CD4-positive, alpha-beta memory T cell (primary cell): Measurements from ENCODE around the gene TFDP2. TPM values are rescaled to one million over a fixed set of nuclear protein-coding genes. Genes with fewer than 3 reads are reported as not detected.
"Not testable (repeated sequence)": the region's sequence is repeated elsewhere in the genome, so short reads cannot be mapped to it uniquely, and the experiment has no call there.

Experiments used
- CTCF ChIA-PET: fragments of 350-600 bp; sonication (Branson Sonifier 250); formaldehyde crosslinking; loops from one replicate; lab custom pipeline; 2021; ENCODE audit warnings: inconsistent platforms; ENCODE audit not compliant: partially characterized antibody; lab: Charles Lee
- POLR2A ChIA-PET: fragments of 350-600 bp; sonication (Branson Sonifier 250); formaldehyde crosslinking; loops from one replicate; lab custom pipeline; 2021; ENCODE audit not compliant: partially characterized antibody; lab: Charles Lee
- DNase-seq, 5 donors: peaks; one replicate each; pipeline versions ENCODE4 v3.0.0 to v3.0.0-alpha.2; 2020 to 2022; ENCODE audit warnings: mixed read lengths in 1 of 5
- H3K27ac ChIP-seq: one replicate; pipeline ENCODE4 v1.7.0; 2013; ENCODE audit warnings: low read depth, low read length
- H3K27me3 ChIP-seq: 2 replicates; pipeline ENCODE4 v1.7.0; 2013; ENCODE audit warnings: mild to moderate bottlenecking, low read length, moderate library complexity; ENCODE audit not compliant: insufficient read depth
- H3K36me3 ChIP-seq: 2 replicates; pipeline ENCODE4 v1.7.0; 2013; ENCODE audit warnings: mild to moderate bottlenecking, low read length, moderate library complexity; ENCODE audit not compliant: insufficient read depth
- H3K4me1 ChIP-seq: 2 replicates; pipeline ENCODE4 v1.7.0; 2013; ENCODE audit warnings: mild to moderate bottlenecking, low read length, moderate library complexity; ENCODE audit not compliant: insufficient read depth
- H3K4me3 ChIP-seq, 2 donors: one replicate each; pipeline ENCODE4 v1.7.0; 2013; ENCODE audit warnings: low read length in 2 of 2, mild to moderate bottlenecking in 1 of 2
- H3K9me3 ChIP-seq, 2 donors: one replicate each; pipeline ENCODE4 v1.7.0; 2013; ENCODE audit warnings: low read length in 2 of 2, control low read depth in 1 of 2; ENCODE audit not compliant: control insufficient read depth in 1 of 2
- H3K27ac Mint-ChIP-seq, 7 donors: one replicate each; pipeline ENCODE4 v1.8.0; 2020 to 2021; ENCODE audit warnings: mixed read lengths in 7 of 7, mild to moderate bottlenecking in 6 of 7, inconsistent platforms in 3 of 7, moderate library complexity in 3 of 7
- H3K27me3 Mint-ChIP-seq, 2 donors: one replicate each; pipeline ENCODE4 v1.8.0; 2020 to 2021; ENCODE audit warnings: mixed read lengths in 2 of 2
- H3K36me3 Mint-ChIP-seq, 2 donors: one replicate each; pipeline ENCODE4 v1.8.0; 2020 to 2021; ENCODE audit warnings: mixed read lengths in 2 of 2, inconsistent platforms in 1 of 2, mild to moderate bottlenecking in 1 of 2
- H3K4me1 Mint-ChIP-seq, 4 donors: one replicate each; pipeline ENCODE4 v1.8.0; 2020 to 2021; ENCODE audit warnings: mixed read lengths in 4 of 4, mild to moderate bottlenecking in 1 of 4
- H3K4me3 Mint-ChIP-seq, 8 donors: one replicate each; pipeline ENCODE4 v1.8.0; 2020 to 2021; ENCODE audit warnings: mixed read lengths in 8 of 8, mild to moderate bottlenecking in 7 of 8, moderate library complexity in 6 of 8, inconsistent platforms in 3 of 8
- H3K9me3 Mint-ChIP-seq, 8 donors: one replicate each; pipeline ENCODE4 v1.8.0; 2020 to 2021; ENCODE audit warnings: mixed read lengths in 8 of 8, mild to moderate bottlenecking in 5 of 8, inconsistent platforms in 3 of 8, moderate library complexity in 1 of 8
- intact Hi-C: fragments of 100-400 bp; cut with micrococcal nuclease; formaldehyde crosslinking; loops from one replicate; pipeline ENCODE4 v1.15.1; 2023
- polyA plus RNA-seq, 2 donors: library from polyadenylated mRNA; unstranded; fragments of 300-500 nt; fragmentation: Illumina TruSeq; gene quantifications; one replicate each; pipeline ENCODE4 v1.2.3, GENCODE V29; 2021
- total RNA-seq, 2 experiments: library from RNA; stranded (reverse); gene quantifications; one replicate each; pipeline ENCODE4 v1.2.3, GENCODE V29; 2021

Gene TFDP2
- total and polyA plus RNA-seq, 4 experiments from 2014 or later, result 13.6 to 31.5 (median 22.2) TPM

DNA sequence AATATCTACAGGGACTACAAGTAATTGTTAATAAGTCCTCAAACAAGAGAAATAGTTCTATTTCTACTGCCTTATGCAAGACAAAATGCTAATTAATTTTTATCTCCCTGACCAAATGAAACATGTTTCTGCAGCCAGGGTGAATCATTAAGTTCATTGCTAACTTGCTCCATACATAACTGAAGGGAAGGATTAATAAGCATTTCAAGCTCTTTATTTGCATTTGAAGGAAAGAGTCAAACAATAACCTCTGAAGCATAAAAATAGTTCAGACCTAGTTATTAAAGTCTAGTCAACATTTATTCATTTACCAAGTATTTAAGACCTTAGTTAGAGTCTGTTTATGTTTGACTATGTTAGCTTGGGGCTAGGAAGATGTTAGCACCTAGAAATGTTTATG lies 152.9 kb downstream of the TFDP2 start:
- no peaks in the 10 kb centered on the region for H3K9me3 ChIP-seq
- no peak for DNase-seq
- Mint-ChIP-seq H3K9me3 (no peaks in the 10 kb centered on the region), H3K27me3 (no peaks in the 10 kb centered on the region), H3K4me1 (no peaks in the 10 kb centered on the region), H3K4me3 (no peak overlapping the region), H3K36me3 (no peaks in the 10 kb centered on the region), H3K27ac (peak overlapping the region in 2 of 7 donors; percentile 32 to 46)
- no peak overlapping the region for H3K4me3 ChIP-seq
- no peaks in the 10 kb centered on the region for H3K27me3 ChIP-seq
- H3K4me1 ChIP-seq, result no peaks in the 10 kb centered on the region
- intact Hi-C loops, result no loop called here
- H3K36me3 ChIP-seq, result no peaks in the 10 kb centered on the region
- CTCF ChIA-PET, result no interaction called here
- H3K27ac ChIP-seq, result no peak overlapping the region
- POLR2A ChIA-PET, result no interaction called here

DNA sequence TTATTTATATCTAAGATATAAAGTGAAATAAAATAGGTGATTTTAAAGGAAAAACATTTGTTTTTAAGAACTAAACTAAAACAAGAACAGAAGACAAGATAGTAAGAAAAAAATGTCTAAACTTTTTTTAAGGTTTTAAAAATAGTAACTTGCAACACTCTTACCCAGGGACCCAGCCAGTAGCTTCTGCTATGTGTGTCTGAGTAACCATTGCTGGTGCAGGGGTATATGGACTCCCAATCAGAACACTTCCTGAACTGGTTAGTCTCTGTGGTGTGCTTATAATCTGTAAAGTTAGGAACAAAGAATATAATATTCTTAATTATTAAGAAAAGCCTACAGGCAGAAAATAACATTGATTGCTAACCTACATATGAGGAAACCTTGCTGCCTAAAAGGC lies 154.5 kb downstream of the TFDP2 start:
- no peak overlapping the region for H3K4me3 Mint-ChIP-seq
- no peak for DNase-seq
- H3K27me3 Mint-ChIP-seq, result no peaks in the 10 kb centered on the region
- Histone ChIP-seq H3K9me3 (no peaks in the 10 kb centered on the region), H3K4me3 (no peak overlapping the region), H3K27me3 (no peaks in the 10 kb centered on the region), H3K36me3 (no peaks in the 10 kb centered on the region), H3K4me1 (no peaks in the 10 kb centered on the region), H3K27ac (no peak overlapping the region)
- H3K9me3 Mint-ChIP-seq, result no peaks in the 10 kb centered on the region
- no peak overlapping the region for H3K27ac Mint-ChIP-seq
- no peaks in the 10 kb centered on the region for H3K4me1 Mint-ChIP-seq
- ChIA-PET POLR2A (no interaction called here), CTCF (no interaction called here)
- no peaks in the 10 kb centered on the region for H3K36me3 Mint-ChIP-seq
- intact Hi-C loops, result no loop called here

DNA sequence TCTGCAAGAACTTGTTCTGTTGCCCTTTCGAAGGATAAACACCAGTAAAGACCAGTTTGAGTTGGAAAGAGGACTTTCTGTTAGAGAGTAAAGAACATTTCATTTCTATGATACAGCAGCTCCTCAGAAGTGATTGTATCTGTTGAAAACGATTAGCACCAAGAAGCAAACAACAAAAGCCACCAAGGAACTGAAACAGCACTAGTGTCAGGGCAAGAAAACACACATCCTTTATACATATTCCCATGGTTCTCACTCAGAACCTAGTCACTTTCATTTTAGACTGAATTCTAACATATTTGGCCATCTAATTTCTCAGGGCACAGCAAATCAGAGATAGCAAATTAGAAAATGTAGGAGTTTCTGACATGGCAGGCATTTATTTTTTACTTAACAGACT lies 156.8 kb downstream of the TFDP2 start:
- H3K27ac Mint-ChIP-seq, result no peak overlapping the region

DNA sequence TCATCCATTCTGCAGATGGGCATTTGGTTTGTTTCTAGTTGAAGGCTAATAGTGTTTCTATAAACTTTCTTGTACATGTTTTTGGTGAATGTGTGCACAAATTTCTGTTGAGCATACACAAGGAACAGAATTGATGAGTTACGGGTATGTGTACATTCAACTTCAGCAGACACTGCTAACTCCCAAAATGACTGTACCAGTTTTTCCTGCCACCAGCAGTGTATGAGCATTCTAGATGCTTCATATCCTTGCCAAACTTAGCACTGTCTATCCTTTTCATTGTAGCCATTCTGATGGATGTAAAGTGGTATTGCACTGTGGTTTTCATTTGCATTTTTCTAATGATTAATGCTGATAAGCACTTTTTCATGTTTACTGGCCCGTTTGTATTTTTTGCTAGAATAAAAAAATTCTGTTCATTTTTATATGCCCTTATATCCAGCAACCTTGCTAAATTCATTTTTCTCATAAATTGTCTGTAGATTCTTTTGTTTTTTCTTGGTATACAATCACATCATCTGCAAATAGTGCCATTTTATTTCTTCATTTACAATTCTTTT lies 162.7 kb downstream of the TFDP2 start:
- ChIA-PET POLR2A (no interaction called here), CTCF (no interaction called here)
- H3K27ac ChIP-seq, result no peak overlapping the region
- Mint-ChIP-seq H3K27ac (peak overlapping the region in 1 of 7 donors; percentile 9), H3K9me3 (no peaks in the 10 kb centered on the region), H3K27me3 (no peaks in the 10 kb centered on the region), H3K4me1 (no peaks in the 10 kb centered on the region), H3K36me3 (peaks cover 0 to 19% of the 10 kb centered on the region in 2 donors), H3K4me3 (no peak overlapping the region)
- DNase-seq, result no peak
- H3K9me3 ChIP-seq, result no peaks in the 10 kb centered on the region
- H3K4me3 ChIP-seq, result no peak overlapping the region
- no peaks in the 10 kb centered on the region for H3K27me3 ChIP-seq
- H3K36me3 ChIP-seq, result no peaks in the 10 kb centered on the region
- no peaks in the 10 kb centered on the region for H3K4me1 ChIP-seq
- intact Hi-C loops, result no loop called here

More for the DNA sequence above, 156.8 kb downstream of the TFDP2 start:
- Mint-ChIP-seq H3K4me1 (no peaks in the 10 kb centered on the region), H3K27me3 (no peaks in the 10 kb centered on the region), H3K9me3 (no peaks in the 10 kb centered on the region), H3K36me3 (peaks cover 0 to 4% of the 10 kb centered on the region in 2 donors), H3K4me3 (no peak overlapping the region)
- intact Hi-C loops, result no loop called here
- Histone ChIP-seq H3K36me3 (no peaks in the 10 kb centered on the region), H3K27ac (no peak overlapping the region), H3K4me3 (no peak overlapping the region), H3K4me1 (no peaks in the 10 kb centered on the region), H3K27me3 (no peaks in the 10 kb centered on the region), H3K9me3 (no peaks in the 10 kb centered on the region)
- DNase-seq, result no peak
- ChIA-PET POLR2A (no interaction called here), CTCF (no interaction called here)

DNA sequence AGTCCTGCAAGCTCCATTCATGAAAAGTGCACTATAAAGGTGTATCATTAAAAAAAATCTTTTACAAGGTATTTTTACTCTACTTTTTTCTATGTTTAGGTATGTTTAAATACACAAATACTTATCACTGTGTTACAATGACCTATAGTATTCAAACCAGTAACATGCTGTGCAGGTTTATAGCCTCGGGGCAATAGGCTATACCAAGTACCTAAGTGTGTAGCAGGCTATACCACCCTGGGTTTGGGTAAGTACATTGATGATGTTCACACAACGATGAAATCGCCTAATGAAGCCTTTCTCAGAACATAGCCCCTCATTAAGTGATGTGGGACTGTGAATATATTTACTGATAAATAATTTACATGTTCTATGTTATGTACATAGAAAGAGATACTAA lies 168.3 kb downstream of the TFDP2 start:
- Histone ChIP-seq H3K4me1 (no peaks in the 10 kb centered on the region), H3K27ac (no peak overlapping the region), H3K9me3 (no peaks in the 10 kb centered on the region), H3K4me3 (no peak overlapping the region), H3K36me3 (no peaks in the 10 kb centered on the region), H3K27me3 (no peaks in the 10 kb centered on the region)
- Mint-ChIP-seq H3K36me3 (peaks cover 10 to 32% of the 10 kb centered on the region in 2 donors), H3K4me1 (no peaks in the 10 kb centered on the region), H3K27me3 (no peaks in the 10 kb centered on the region), H3K4me3 (no peak overlapping the region), H3K9me3 (no peaks in the 10 kb centered on the region), H3K27ac (no peak overlapping the region)
- no peak for DNase-seq
- ChIA-PET CTCF (no interaction called here), POLR2A (no interaction called here)
- intact Hi-C loops, result no loop called here

DNA sequence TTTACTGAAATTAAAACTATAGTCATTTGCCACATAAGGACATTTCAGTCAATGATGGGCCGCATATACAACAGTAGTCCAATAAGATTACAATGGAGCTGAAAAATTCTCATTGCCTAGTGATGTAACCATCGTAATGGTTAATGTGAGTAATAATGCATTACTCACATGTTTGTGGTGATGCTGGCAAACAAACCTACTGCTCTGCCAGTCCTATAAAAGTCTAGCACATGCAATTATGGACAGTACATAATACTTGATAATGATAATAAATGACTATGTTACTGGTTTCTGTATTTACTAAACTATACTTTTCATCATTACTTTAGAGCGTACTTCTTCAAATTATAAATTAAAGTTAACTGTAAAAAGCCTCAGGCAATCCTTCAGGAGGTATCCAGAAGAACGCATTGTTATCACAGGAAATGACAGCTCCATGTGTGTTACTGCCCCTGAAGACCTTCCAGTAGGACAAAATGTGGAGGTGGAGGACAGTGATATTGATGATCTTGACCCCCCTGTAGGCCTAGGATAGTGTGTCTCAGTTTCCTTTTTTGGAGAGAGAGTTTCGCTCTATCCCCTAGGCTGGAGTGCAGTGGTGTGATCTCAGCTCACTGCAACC lies 170.2 kb downstream of the TFDP2 start:
- ChIA-PET POLR2A (no interaction called here), CTCF (interaction anchor here (0.7 kb wide), 1 partner anchor 330 kb away, joined by 3 read pairs; no protein-coding TSS in a partner anchor)
- Mint-ChIP-seq H3K4me3 (no peak overlapping the region), H3K36me3 (peaks cover 11 to 25% of the 10 kb centered on the region in 2 donors), H3K4me1 (no peaks in the 10 kb centered on the region), H3K9me3 (no peaks in the 10 kb centered on the region), H3K27ac (no peak overlapping the region), H3K27me3 (no peaks in the 10 kb centered on the region)
- H3K9me3 ChIP-seq, result no peaks in the 10 kb centered on the region
- no peaks in the 10 kb centered on the region for H3K27me3 ChIP-seq
- no peak overlapping the region for H3K27ac ChIP-seq
- H3K36me3 ChIP-seq, result no peaks in the 10 kb centered on the region
- no peak for DNase-seq
- no peaks in the 10 kb centered on the region for H3K4me1 ChIP-seq
- H3K4me3 ChIP-seq, result no peak overlapping the region
- intact Hi-C loops, result no loop called here

DNA sequence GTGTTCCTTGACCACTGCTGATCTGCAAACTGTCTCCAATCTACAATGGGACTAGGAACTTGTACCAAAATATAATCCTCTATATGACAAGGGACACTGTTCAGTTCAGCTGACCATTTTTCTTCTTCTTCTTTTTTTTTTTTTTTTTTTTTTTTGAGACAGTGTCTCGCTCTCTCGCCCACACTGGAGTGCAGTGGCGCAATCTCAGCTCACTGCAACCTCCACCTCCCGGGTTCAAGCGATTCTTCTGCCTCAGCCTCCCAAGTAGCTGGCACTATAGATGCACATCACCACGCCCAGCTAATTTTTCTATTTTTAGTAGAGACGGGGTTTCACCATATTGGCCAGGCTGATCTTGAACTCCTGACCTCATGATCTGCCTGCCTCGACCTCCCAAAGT lies 174.6 kb downstream of the TFDP2 start:
- H3K4me3 ChIP-seq, H3K4me1 ChIP-seq, H3K27me3 Mint-ChIP-seq, H3K9me3 ChIP-seq, H3K27me3 ChIP-seq, H3K4me1 Mint-ChIP-seq, H3K9me3 Mint-ChIP-seq, DNase-seq, intact Hi-C loops, H3K27ac Mint-ChIP-seq, POLR2A ChIA-PET, H3K27ac ChIP-seq, CTCF ChIA-PET, H3K36me3 ChIP-seq, H3K4me3 Mint-ChIP-seq: not testable (repeated sequence)
- peaks cover 18 to 21% of the 10 kb centered on the region in 2 donors for H3K36me3 Mint-ChIP-seq
